NCI-H2227 (cell line): ENCODE results near the gene CALN1.
"Not testable (repeated sequence)": the region's sequence is repeated elsewhere in the genome, so short reads cannot be mapped to it uniquely, and the experiment has no call there.

Experiments used
- DNase-seq: peaks from one replicate; lab custom pipeline; 2025; ENCODE audit not compliant: unreplicated experiment; lab: John Stamatoyannopoulos, UW

Gene CALN1

DNA sequence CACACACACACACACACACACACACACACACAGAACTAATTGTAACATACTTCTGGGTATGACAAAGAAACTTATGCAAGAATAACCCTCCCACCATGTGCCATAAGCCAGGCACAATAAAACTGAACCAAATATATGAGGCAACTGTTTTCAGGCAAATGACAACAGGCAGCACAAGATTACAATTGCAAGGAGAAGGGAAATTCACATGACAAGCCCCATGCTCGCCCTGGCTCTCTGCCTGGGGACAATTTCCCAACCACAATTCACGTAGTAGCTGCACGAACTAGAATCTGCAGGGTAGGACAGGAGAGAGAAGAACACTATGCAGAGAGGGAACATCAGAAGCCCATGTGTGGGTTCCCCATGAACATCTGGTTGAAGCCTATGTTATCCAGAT, 143.3 kb downstream of the CALN1 start:
- no peak for DNase-seq

DNA sequence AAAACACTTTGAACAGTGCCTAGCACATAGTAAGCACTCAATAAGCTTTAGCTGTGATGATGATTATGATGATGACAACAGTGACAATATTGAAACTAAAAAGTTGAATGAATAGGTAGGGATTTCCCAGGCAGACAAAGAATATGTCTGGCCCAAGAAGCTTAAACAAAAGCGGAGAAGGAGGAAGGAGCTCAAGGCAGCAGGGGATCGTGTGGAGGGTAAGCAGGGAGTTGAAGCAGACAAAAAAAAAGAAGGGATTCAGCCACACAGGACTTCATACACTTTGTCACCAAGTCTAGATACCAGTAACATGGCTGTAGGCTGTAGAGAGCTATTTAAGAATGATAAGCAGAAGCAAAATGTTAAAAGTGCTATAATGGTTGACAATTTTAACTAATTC, 144.0 kb downstream of the CALN1 start:
- no peak for DNase-seq

DNA sequence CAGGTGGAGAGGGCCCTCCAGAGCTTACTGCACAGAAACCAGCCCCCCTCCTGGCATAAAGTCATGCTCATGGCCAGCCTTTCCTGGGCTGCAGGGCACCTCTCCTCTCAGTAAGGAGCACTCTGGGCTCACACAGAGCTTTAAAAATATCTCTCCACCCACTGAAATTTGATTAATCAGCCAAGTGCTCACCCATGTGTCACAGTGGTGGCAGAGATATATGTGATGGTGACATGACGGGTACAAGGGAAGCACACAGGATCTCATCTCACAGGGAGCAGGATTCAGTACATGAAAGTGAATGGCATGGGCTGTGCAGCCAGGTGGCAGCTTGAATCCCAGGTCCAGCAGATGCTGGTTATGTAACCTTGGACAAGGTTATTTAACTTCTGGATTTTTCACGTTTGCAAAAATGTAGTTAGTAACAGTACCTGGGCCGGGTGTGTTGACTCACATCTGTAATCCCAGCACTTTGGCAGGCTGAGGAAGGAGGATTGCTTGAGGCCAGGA, 144.8 kb downstream of the CALN1 start:
- no peak for DNase-seq

DNA sequence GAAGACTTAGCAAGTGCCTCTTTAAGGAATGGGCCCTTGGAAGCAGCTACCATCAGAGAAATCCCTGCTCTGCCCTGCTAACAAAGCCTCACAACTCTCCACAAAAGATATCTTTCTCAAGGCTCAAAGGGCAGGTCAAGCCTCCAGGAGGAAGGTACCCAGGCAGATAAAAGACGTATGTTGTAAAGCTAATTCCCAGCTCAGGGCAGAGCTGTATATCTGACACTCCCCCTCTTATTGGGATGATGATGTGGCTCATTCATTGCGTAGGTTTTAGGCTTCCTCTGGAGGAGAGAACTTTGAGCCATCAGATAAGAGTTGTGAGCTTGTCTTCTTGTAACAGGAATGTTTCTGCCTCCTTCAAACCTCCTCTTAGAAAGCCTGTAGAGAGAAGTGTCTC, 145.4 kb downstream of the CALN1 start:
- DNase-seq = no peak

DNA sequence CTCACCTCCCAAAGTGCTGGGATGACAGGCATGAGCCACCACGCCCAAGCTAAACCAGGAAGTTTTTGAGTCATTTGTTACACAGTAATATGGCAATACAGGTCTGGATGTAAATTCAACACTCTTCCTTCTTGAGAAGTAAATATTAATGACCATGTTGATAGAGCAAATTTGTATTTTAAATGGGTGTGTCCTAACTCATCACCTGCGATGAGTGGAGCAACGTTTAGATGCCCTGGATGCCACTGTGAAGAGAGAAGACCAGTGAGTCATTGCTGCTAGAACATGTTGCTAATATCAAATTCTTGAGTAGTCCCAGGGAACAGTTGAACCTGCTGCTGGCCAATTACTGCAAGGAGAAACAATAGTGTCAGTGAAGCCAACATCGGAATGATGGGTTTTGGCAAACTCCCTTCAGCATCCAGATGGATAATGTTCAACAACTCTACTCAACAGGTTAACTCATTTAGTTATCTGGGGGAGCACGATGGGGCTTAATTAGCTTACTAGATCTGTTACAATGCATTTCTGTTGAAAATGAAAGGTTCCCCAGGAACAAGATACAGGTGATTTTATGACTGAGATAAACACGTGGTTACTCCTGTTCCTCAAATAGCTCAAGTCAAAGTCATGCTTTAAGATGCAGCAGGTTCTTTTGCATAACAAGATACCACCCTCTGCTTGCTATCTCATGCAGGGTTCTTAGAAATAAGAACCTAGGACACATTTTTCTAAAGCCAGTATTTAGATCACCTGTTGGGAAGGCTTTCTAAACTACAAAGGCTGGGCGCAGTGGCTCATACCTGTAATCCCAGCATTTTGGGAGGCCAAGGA, 146.8 kb downstream of the CALN1 start:
- DNase-seq = no peak

DNA sequence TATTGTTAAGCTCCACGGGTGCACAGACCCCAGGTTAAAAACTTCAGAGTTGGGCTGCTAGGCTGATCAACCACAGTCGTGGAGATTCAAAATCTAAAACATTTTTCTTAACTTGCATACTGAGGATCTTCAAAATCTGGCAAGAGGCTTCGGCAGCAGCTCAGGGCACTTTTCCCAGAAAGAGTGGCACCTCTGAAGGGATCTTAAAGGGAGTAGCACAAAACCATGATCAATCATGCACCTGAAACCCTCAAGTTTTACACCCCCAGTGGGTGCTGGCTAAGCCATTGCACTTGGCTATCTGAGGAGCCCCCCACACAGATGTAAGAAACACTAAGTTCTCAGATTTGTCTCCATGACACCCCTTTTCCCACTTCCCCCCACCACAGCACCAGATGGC, 151.7 kb downstream of the CALN1 start:
- no peak for DNase-seq

DNA sequence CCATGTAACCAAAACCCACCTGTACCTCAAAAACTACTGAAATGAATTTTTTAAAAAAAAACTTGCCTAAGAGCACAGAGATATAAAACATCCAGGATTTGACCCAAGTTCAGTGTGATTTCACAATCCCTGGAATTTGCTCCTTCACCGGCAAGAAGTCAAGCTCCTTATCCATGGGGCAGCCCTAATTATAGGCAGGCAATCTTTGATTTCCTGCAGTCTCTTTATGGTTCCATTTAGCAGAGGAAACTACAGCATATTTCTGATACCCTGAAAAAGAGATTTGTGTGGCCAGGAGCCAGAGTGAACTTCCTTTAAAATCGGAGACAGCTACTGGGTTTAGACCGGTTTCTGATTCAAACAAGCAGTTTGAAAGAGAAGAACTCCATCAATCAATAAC, 154.1 kb downstream of the CALN1 start:
- DNase-seq = no peak

DNA sequence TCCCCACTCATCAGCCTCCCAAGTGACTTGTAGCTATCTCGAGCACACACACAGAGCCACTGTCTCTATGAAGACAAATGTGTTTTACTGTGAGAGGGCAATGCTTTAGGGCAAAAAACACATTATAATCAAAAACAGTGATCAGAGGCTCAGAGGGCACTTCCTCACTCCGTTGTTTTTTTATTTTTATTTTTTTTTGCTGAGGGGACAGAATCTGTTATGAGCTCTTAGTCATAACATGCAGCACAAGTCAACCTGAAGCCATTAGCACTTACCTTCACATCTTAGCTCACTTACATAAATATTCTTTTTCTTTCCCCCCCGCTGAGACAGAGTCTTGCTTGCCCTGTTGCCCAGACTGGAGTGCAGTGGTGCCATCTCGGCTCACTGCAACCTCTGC, 157.7 kb downstream of the CALN1 start:
- DNase-seq = no peak

DNA sequence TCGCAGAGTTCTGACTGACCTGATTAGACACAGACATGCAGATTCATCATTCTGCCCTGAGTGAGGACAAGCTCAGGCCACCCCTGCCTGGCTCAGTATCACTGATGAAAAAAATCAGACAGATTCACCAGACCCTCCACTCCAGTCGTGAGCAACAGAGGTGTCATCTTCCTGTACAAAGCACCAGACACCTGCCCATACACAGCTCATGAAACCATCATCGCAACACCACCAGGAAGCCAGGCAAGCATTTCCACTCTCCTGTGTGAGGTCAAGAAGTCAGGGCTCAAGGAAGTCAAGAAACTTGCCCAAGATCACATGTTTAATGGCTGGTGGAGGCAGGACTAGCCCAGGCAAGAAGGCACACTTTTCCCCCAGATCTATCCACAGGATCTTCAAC, 163.0 kb downstream of the CALN1 start:
- no peak for DNase-seq

DNA sequence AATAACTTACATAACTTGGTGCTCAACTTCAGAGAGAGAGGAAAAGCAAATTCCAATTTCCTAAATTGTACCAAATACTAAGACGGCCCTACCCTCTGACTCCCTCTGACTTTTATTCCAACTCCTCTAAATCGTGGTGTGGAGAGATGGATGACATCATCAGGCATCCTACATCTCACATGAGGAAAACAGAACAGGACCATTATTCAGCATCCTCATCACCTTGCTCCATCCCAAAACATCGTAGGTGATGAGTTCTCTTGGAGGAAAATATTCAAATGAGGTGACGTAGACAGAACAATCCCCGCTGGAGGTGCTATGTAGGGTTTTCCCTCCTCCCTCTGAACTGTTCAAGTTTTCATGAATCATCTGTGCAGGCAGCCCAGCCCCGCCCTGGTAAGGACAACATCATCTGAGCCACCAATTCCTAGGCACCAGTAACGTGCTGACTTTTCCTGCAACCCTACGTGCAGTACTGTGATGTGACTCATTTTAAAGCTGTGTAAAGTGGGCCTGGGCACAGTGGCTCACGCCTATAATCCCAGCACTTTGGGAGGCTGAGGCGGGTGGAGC, 167.2 kb downstream of the CALN1 start:
- no peak for DNase-seq

DNA sequence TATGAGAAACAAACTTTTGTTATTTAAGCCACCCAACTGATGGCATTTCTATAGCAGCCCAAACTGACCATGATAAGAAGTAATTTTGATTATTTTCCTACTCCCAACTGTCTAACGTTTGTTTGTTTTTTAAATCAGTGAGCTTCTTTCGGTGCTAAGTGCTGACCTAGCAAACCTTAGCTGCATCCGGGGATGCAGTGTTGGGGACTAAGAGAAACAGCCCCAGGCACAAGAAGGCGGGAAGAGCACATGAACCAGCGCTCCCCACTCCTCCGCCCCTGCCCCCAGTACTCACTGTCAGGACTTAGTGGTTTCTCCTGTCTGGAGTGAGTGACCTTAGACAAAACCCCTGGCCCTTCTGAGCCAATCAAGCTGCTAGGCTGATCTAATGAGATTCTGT, 168.8 kb downstream of the CALN1 start:
- no peak for DNase-seq

DNA sequence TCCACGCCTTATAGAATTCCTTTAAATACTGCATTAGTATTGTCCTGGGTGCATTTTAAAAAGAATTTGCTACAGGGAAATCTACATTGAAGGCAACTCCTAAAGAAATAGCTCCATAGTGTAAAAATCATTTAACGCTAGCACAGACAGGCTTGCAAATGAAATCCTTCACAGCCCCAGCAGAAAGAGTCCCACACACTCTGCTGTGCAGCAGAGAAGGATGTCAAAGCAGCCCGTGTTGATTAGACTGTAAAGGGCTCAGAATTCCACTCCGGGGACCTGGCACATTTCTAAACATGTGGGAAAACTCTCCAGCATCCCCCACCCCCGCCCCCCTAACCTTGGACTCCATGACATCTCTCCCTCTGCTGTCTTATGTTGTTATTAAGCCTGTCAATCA, 176.8 kb downstream of the CALN1 start:
- DNase-seq = no peak

DNA sequence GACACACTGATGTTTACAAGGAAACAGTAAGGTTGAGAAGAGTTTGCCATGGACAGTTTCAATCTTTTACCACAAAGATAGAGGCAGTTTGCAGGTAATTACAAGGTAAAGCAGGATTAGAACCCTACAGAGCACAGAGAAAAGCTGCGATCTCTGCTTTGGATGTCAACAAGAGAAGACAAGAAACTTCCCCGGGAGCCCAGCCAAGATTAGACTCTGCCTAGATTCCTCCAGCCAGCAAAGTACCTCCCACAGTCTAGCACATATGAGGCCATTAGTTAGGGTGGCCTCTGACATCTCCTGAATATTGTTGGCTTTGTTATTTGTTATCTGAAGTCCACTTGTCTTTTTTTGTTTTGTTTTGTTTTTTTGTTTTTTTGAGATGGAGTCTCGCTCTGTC, 178.1 kb downstream of the CALN1 start:
- DNase-seq = no peak

DNA sequence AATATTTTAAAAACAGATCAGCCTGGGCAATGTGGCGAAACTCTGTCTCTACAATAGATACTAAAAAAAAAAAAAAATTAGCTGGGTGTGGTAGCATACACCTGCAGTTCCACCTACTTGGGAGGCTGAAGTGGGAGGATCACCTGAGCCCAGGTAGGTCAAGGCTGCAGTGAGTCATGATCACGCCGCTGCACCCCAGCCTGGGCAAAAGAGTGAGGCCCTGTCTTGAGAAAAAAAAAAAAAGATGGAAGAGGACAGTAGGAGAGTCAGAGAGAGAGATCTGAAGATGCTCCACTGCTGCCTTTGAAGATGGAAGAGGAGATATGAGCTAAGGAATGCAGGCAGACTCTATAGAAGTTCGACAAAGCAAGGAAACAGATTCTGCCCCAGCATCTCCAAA, 181.9 kb downstream of the CALN1 start:
- no peak for DNase-seq

DNA sequence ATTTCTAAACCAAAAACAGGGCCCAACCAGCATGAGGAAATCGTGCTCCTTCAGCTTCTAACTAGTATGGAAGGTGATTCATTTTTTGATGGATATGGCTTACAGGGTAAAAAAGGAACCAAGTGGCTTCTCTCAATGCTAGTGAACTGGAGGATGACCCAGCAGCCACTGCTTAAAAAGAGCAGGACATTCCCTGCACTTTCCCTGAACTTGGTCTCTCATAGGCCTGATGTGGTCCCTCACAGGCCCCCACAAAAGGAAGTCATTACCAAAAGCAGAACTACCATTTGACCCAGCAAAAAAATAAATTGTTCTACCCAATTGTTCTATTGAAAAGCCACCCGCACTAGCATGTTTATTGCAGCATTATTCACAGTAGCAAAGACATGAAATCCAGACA, 188.8 kb downstream of the CALN1 start:
- DNase-seq = no peak

DNA sequence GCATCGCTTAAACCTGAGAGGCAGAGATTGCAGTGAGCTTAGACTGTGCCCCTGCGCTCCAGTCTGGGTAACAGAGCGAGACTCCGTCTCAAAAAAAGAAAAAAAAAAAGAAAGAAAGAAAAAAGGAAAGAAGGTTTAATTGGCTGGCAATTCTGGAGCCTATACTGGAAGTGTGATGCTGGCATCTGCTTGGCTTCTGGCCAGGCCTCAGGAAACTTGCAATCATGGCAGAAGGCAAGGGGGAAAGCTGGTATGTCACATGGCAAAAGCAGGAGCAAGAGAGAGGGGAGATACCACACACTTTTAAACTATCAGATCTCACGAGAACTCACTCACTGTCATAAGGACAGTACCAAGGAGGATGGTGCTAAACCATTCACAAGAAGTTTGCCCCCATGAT, 190.0 kb downstream of the CALN1 start:
- DNase-seq = no peak

DNA sequence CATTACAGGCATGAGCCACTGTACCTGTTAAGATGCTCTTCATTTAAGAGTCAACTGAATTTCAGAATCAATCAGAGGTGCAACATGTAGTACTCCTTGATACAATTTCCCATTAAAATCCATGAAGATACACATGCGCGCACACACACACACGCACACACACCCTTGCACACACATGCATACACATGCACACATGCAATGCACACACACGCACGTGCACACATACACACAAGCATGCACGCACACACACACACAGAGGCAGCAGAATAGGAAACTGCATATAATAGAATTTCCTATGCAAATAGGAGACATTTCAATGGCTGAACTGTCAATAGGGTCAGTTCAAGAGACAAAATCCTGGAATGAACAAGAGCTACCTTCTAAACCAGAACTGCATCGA, 192.6 kb downstream of the CALN1 start:
- DNase-seq = no peak

DNA sequence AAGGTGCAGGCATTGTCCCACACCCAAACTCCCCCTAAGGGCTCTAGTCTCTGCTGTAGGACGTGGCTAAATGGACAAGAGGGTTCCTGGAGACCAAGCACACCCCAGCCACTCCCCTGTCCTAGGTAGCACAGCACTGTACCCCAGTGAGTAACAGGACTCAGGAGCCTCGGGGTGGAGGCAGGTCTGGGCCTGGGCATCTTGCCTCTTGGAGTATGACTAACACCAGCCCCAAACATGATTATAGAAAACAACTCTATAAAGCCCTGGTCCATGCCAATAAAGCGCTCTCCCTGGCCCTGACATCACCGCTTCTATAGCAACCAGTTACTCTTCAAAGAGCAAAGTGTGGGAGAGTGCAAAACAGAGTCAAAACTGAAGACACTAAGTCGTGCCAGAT, 195.0 kb downstream of the CALN1 start:
- DNase-seq = no peak

DNA sequence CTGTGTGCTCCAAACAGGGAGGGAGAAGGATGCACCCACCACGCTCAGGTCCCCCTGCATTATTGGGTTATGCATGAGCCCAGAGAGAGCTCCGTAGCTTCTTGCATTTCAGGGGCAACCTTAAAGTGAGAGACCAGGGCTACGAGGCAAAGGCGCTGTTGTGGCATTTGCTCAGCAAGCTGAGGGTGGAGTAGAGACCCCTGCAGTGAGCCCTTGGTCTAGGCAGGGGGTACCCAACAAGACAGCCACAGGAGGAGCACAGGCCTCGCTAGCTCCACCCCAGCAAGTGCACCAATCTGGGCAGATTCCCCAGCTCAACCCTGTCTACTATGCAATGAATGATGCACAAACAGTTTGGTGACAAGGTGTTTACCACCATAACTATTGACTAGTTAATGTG, 198.4 kb downstream of the CALN1 start:
- no peak for DNase-seq

DNA sequence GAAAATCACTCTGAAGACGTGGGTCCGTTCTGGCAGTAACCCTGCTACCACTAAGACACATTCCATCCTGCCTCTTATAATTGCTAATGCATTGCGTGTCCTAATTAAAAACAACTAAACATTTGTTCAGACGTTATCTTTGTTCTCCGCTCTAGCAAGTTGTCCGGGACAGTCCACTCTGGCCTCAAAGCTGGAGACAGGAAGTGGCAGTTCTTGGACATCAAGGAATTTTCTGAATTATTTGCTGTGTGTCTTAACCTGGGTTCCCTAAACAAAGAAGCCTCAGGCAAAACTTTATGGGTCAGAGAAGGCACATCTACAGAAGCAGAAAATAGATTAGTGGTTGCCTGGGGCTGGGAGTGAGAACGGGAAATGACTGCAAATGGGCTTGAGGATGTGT, 199.1 kb downstream of the CALN1 start:
- no peak for DNase-seq

DNA sequence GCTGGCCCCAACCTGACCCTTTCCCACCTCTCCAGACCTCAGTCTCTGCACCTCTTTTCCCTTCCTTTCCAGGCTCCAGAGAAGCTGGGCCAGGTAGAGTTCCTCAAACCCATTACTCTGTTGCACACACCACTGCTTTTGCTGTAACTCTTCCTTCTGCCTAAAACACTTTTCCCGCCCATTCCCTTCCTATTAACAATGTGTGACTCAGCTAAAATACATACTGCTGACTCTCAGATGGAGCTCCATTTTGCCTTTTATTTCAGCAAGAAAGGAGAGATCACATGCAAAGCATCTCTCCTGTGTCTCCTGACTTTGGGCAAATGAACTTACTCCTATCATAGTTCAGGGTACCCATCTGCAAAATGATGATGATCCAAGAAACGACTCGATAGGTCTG, 201.0 kb downstream of the CALN1 start:
- DNase-seq = no peak

DNA sequence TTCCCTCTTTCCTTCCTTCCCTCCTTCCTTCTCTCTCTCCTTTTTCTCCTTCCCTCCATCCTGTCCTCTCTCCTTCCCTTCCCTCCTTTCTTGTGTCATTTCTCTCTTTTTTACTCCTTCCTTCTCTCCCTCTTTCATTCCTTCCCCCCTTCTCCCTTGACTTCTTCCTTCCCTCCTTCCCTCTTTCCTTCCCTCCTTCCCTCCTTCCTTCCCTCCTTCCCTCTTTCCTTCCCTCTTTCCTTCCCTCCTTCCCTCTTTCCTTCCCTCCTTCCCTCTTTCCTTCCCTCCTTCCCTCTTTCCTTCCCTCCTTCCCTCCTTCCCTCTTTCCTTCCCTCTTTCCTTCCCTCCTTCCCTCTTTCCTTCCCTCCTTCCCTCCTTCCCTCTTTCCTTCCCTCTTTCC, 203.1 kb downstream of the CALN1 start:
- not testable (repeated sequence) for DNase-seq

DNA sequence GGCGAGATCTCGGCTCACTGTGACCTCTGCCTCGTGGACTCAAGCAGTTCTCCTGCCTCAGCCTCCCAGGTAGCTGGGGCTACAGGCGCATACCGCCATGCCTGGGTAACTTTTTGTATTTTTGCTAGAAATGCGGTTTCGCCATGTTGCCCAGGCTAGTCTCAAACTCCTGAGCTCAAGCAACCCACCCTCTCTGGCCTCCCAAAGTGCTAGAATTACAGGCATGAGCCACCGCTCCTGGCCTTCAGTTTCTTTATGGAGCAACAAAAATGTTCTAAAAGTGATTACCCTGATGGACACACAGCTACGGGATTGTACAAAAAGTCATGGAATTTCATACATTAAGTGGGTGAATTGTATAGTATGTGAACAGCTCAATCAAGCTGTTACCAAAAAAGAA, 216.0 kb downstream of the CALN1 start:
- no peak for DNase-seq
